Stimulated activated naive CD8-positive, alpha-beta T cell treated with anti-CD3 and anti-CD28 coated beads, Interleukin-15, Interleukin-2, amounts not matched to agents 100 ng/mL and 50 ng/mL, for 24 hours (primary cell): ENCODE results near the gene CYP26A1.

Experiments used
- H3K27ac Mint-ChIP-seq: one replicate; pipeline ENCODE4 v1.8.0; 2021; ENCODE audit warnings: mild to moderate bottlenecking, mixed read lengths
- H3K27me3 Mint-ChIP-seq: one replicate; pipeline ENCODE4 v1.8.0; 2021; ENCODE audit warnings: mixed read lengths
- H3K36me3 Mint-ChIP-seq: one replicate; pipeline ENCODE4 v1.8.0; 2021; ENCODE audit warnings: low read depth, mixed read lengths
- H3K4me1 Mint-ChIP-seq: one replicate; pipeline ENCODE4 v1.8.0; 2021; ENCODE audit warnings: low read depth, mixed read lengths
- H3K4me3 Mint-ChIP-seq: one replicate; pipeline ENCODE4 v1.8.0; 2021; ENCODE audit warnings: mild to moderate bottlenecking, mixed read lengths
- H3K9me3 Mint-ChIP-seq: one replicate; pipeline ENCODE4 v1.8.0; 2021; ENCODE audit warnings: mixed read lengths

Gene CYP26A1

DNA sequence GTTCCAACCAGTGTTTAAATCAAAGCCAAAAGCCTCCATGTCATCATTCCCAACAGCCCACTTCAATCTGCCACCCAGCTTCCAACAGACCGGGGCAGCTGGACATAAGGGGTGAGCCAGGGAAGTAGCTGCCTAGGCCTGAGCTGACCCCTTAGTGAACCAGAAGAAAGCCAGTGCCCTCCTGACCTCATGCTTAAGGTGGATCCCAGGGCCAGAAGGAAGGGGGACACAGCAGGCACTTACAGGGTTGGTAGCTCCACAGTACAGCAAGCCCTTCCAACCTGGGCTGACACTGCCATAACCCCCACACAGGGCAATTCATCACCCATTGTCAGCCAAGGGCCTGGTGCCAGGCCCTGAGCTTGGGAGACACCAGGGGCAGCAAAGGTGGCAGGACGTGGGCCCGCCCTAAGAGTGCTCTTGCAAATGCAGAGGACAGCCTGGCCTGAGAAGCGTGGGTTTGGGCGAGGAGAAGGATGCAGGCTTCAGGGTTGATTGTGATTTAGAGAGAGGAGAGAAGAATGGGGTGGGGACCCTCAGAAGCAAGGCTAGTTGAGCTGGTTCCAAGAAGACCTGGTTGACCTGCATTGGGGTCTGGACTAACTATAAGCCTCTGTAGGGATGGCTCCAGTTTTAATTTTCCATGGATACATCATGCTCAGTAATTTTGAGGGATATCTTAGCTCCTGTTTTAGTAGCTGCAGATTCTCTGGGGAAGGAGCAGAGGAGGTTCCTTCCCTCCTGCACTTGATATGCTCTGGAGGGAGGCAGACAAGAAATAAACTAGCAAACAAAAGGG lies 3.1 kb upstream of the CYP26A1 start:
- no peaks in the 10 kb centered on the region for H3K36me3 Mint-ChIP-seq
- no peaks in the 10 kb centered on the region for H3K9me3 Mint-ChIP-seq
- H3K27me3 Mint-ChIP-seq, result peaks cover 80% of the 10 kb centered on the region
- peak overlapping the region; percentile 6 for H3K27ac Mint-ChIP-seq
- H3K4me3 Mint-ChIP-seq, result no peak overlapping the region
- H3K4me1 Mint-ChIP-seq, result peaks cover 28% of the 10 kb centered on the region

DNA sequence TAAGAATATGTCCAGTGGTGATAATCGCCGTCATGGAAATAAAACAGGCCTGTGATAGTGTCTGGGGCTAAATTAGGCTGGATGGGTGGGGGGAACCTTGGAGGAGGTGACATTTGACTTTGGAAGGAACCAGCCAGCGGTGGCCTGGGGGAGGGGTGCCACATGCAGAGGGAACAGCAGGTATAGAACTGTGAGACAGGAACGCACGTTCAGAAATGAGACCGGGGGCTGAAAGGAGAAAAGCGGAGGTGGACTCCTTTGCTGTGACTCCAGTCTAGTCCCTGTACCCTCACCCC lies 2.6 kb upstream of the CYP26A1 start:
- Mint-ChIP-seq H3K4me3 (no peak overlapping the region), H3K27me3 (peaks cover 83% of the 10 kb centered on the region), H3K36me3 (no peaks in the 10 kb centered on the region), H3K27ac (peak overlapping the region; percentile 6), H3K4me1 (peaks cover 31% of the 10 kb centered on the region), H3K9me3 (no peaks in the 10 kb centered on the region)

DNA sequence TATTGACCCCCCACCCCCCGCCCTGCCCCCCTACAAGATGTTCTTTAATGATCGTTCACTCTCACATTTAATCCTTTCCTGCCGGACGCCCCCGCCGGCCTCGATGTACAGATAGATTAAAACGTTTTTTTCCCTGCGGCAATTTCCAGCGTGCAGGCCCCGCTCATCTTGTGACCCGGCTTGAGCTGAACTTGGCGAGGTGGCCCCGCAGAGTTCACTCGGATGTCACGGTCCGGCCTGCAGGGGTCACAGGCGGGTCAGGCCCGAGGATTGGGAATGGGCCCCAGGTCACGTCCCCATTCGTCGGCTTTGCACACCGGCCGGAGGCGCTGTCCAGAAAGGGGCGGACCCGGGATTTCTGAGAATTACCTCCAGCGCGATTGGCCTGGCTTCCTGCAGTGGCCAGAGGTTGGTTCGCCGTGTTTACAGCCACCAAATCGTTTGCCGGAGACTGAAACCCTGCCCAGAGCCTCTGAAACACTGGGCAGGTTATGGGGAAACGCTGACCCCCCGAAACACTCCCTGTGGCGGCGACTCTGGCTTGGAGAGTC lies 1.9 kb upstream of the CYP26A1 start:
- H3K27me3 Mint-ChIP-seq, result peaks cover 83% of the 10 kb centered on the region

DNA sequence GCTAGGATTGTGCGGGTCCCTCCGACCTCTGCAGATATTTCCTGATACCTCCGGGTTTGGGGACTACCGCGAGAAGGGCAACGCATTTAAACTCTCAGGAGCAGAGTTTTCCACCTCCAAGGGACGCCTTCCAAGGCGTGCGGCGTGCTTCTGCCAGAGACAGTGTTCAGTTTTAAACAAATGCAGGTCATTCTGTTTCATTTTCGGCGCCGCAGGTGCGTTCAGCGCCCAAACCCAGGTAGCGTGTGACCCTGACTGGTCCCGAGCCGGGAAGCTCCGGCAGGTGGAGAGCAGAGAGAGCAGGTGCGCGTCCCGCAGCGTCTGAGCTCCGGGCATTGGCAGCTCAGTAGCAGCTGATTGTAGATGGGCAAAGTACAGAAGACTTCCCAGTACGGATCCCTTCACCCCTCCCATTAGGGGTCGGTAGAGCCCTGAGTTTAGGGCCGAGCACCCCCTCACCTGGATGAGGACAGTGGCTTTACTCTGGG lies 1.4 kb upstream of the CYP26A1 start:
- Mint-ChIP-seq H3K36me3 (no peaks in the 10 kb centered on the region), H3K27me3 (peaks cover 82% of the 10 kb centered on the region), H3K4me3 (peak overlapping the region; percentile 51), H3K27ac (peak overlapping the region; percentile 23), H3K9me3 (no peaks in the 10 kb centered on the region), H3K4me1 (peaks cover 31% of the 10 kb centered on the region)

More for the DNA sequence above, 1.9 kb upstream of the CYP26A1 start:
- peaks cover 31% of the 10 kb centered on the region for H3K4me1 Mint-ChIP-seq
- no peak overlapping the region for H3K27ac Mint-ChIP-seq
- no peaks in the 10 kb centered on the region for H3K9me3 Mint-ChIP-seq
- peak overlapping the region; percentile 23 for H3K4me3 Mint-ChIP-seq
- H3K36me3 Mint-ChIP-seq, result no peaks in the 10 kb centered on the region

DNA sequence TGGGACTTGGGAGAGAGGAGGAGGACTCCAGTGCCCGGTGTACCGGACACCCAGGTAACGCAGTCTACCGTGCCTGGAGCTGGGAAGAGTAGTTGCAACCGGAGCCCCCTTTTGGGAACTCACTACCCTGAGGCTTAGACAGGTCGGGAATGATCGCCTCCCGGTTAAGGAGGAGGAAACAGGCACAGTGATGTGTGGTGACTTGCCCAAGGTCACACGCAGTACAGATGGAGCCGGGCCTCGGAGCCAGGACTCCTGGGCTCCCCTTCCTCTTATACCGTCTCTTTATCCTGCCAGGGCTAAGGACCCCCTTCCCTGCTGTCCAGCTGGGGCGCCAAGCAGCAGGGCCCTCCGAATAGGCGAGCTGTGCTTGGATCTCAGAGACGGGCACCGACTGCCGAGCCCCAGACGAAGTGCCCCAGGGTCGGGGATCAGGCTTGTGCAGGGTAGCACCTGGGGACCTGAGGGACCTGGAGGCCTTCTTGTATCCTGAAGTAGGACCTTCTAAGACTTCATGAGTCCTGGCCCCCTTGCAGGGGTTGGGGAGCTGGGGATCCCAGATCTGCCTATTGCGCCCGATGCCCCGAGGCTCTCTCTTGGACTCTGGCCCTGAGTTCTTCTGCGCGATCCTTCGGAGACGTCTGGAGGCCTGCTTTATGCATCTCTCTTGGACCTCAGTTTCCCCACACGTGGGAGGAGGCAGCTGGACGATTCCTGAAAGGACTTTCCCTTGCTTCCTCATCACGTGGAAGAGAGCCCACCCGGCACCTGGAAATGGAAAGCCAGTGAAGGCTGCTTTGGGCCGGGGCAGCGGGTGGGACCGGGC lies 767 bp upstream of the CYP26A1 start:
- Mint-ChIP-seq H3K4me3 (peak overlapping the region; percentile 51), H3K27ac (no peak overlapping the region), H3K36me3 (no peaks in the 10 kb centered on the region), H3K27me3 (peaks cover 81% of the 10 kb centered on the region), H3K9me3 (no peaks in the 10 kb centered on the region), H3K4me1 (peaks cover 31% of the 10 kb centered on the region)

DNA sequence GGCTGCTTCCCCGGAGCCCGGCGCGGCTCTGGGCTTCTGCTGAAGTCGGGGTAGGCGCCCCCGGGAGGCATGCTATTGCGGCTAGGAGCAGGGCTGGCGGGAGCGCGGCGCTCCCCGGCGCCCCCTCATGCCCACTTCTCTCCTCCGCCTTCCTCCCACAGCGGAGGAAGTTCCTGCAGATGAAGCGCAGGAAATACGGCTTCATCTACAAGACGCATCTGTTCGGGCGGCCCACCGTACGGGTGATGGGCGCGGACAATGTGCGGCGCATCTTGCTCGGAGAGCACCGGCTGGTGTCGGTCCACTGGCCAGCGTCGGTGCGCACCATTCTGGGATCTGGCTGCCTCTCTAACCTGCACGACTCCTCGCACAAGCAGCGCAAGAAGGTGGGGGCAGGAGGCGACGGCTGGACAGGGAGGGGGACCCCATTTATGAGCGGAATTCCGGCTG lies 479 bp downstream of the CYP26A1 start:
- peak overlapping the region; percentile 70 for H3K4me3 Mint-ChIP-seq
- H3K9me3 Mint-ChIP-seq, result no peaks in the 10 kb centered on the region
- H3K27ac Mint-ChIP-seq, result no peak overlapping the region
- peaks cover 76% of the 10 kb centered on the region for H3K27me3 Mint-ChIP-seq
- peaks cover 26% of the 10 kb centered on the region for H3K4me1 Mint-ChIP-seq
- no peaks in the 10 kb centered on the region for H3K36me3 Mint-ChIP-seq

DNA sequence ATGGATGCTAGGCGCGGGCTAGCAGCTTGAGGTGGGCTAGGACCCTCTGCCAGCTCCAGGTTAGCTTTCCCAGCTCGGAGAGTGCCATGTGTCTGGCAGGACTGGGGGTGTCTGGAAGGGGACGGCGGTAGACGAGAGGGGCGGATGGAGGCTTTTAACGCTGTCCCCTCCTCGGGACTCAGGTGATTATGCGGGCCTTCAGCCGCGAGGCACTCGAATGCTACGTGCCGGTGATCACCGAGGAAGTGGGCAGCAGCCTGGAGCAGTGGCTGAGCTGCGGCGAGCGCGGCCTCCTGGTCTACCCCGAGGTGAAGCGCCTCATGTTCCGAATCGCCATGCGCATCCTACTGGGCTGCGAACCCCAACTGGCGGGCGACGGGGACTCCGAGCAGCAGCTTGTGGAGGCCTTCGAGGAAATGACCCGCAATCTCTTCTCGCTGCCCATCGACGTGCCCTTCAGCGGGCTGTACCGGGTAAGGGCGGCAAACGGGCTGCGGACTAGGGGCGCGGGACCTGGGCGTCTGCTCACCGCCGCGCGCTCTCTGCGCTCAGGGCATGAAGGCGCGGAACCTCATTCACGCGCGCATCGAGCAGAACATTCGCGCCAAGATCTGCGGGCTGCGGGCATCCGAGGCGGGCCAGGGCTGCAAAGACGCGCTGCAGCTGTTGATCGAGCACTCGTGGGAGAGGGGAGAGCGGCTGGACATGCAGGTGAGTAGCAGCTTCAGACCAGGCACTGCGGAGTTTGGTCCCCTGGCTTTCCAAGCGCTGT lies 1.1 kb downstream of the CYP26A1 start:
- Mint-ChIP-seq H3K27ac (no peak overlapping the region), H3K36me3 (no peaks in the 10 kb centered on the region), H3K27me3 (peaks cover 79% of the 10 kb centered on the region), H3K4me3 (peak overlapping the region; percentile 70), H3K9me3 (no peaks in the 10 kb centered on the region), H3K4me1 (peaks cover 26% of the 10 kb centered on the region)

DNA sequence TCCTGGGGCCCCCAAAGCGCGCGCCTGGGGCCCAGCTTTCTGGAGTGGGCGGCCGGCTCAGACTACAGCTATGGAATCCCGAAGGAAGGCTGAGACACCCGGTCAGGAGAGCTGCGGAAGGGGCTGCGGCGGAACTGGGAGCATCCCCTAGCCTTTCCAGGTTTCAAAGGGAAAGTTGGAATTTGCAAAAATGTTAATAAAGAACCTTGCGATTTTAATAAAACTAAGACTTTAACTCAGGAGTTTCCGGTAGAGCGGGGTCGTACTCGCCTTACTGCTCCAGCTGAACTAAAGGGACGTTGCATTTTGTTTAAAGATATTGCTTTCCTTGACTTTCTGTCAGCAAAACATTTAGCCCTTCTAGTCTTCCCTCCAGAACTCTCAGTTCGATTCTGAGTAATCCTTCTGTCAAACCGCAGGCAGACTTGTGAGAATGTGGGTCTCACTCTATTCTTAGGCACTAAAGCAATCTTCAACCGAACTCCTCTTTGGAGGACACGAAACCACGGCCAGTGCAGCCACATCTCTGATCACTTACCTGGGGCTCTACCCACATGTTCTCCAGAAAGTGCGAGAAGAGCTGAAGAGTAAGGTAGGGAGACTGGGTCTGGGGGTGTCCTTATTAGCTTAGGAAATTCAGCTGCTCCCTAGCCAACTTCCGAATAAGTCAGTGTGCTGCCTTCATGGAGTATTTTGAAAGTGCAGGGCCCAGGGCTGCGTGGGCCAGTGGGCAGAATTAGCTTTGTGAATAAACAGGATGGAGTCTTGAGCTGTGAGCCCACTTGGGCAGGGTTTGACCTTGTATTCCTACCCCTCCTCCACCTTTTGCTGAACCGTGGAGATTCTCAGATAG lies 1.9 kb downstream of the CYP26A1 start:
- peaks cover 28% of the 10 kb centered on the region for H3K4me1 Mint-ChIP-seq
- H3K9me3 Mint-ChIP-seq, result no peaks in the 10 kb centered on the region
- H3K4me3 Mint-ChIP-seq, result peak overlapping the region; percentile 15
- no peak overlapping the region for H3K27ac Mint-ChIP-seq
- peaks cover 76% of the 10 kb centered on the region for H3K27me3 Mint-ChIP-seq
- H3K36me3 Mint-ChIP-seq, result no peaks in the 10 kb centered on the region

DNA sequence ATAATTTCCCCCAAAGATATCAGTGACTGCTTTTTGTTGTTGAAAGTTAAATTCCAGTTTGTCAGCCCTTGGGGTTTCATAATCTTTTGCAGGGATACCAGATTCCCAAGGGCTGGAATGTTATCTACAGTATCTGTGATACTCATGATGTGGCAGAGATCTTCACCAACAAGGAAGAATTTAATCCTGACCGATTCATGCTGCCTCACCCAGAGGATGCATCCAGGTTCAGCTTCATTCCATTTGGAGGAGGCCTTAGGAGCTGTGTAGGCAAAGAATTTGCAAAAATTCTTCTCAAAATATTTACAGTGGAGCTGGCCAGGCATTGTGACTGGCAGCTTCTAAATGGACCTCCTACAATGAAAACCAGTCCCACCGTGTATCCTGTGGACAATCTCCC lies 3.2 kb downstream of the CYP26A1 start:
- Mint-ChIP-seq H3K9me3 (no peaks in the 10 kb centered on the region), H3K4me3 (no peak overlapping the region), H3K36me3 (no peaks in the 10 kb centered on the region), H3K4me1 (peaks cover 28% of the 10 kb centered on the region), H3K27ac (no peak overlapping the region), H3K27me3 (peaks cover 78% of the 10 kb centered on the region)

DNA sequence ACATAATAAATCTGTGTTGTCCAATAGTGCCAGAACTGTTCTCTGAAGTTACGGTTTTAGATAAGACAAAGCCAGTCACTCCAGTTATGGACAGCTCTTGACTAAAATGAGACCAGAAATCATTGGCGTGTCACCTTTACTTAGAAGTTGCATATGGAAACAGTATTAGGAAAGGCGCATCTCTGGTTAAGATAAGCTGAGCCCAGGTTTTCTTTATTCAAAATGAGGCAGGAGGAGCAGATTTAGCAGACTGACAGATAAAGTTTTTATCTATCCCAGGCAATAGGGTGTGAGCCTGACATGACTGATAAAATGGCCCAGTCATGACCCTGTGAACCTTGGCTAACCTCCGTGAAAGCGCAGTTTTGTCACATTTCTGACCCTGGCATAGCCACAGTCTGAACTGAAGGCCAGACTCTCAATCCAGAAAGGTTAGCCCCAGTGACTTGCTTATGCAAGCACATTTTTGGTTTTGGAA lies 4.2 kb downstream of the CYP26A1 start:
- H3K27ac Mint-ChIP-seq, result no peak overlapping the region
- no peaks in the 10 kb centered on the region for H3K9me3 Mint-ChIP-seq
- H3K4me3 Mint-ChIP-seq, result no peak overlapping the region
- H3K27me3 Mint-ChIP-seq, result peaks cover 70% of the 10 kb centered on the region
- H3K4me1 Mint-ChIP-seq, result peaks cover 21% of the 10 kb centered on the region
- H3K36me3 Mint-ChIP-seq, result no peaks in the 10 kb centered on the region

DNA sequence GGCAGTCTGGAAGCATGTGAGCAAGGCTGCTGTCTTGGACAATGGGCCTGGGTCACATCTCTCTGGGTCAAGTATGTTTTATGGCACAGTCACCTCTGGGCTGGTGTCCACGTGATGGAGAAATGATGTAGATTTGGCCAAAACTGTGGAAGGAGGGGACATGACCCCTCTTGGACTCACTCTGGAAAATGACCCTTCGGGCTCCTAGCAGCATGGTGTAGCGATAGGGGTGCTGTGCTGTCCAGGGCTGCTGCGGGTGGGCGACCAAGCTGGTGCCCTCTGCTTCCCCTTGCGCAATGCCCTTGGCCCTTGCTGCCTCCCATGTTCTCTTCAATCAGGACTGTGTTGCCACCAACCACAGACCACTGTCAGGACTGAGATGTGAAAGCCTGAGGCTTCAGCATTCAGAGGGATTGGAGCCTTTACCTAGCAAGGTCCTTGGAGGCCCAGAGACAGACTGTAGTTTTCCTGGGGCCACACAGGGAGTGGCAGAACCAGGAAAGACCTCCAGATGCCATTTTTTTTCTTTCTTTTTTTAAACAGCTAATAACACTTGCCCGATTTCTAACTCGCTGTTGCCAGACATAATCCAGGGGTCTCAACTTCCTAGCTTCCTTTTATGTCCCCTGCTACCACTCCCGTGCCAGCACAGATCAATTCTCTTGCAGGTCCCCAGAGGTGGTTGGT lies 6.1 kb downstream of the CYP26A1 start:
- H3K4me3 Mint-ChIP-seq, result no peak overlapping the region
- H3K9me3 Mint-ChIP-seq, result no peaks in the 10 kb centered on the region
- H3K36me3 Mint-ChIP-seq, result no peaks in the 10 kb centered on the region
- peaks cover 63% of the 10 kb centered on the region for H3K27me3 Mint-ChIP-seq
- H3K27ac Mint-ChIP-seq, result no peak overlapping the region
- peaks cover 14% of the 10 kb centered on the region for H3K4me1 Mint-ChIP-seq

DNA sequence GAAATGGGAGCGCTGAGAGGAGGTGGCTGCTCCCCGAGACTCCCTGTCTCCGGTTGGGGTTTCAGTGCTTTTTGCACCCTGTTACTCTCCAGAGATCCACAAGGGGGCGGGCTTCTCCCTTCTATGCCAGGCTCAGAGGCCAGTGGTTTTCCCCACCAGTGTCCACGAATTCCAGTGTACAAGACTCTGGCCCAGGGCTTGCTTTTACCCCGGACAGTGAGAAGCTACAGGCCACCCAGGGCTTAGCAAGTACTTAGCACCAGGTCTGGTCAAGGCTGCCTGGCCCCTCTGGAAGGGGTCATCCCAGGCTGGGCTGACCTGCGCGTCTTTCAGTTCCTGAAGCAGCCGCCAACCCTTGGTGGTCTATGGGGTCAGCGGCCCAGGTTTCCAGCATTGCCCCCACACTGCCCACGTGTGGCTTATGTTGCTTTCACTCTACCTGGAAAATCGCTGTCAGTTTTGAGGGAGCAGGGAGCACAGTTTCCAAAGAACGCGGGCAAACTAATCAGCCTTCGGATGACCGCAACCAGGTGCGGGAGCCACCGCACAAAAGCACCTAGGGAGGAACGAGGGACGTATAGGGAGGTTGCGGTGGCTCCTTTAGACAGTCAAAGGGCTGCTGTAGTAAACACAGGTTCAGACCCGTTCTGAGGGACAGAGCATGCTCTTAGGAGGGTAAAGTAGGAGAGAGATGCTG lies 6.8 kb downstream of the CYP26A1 start:
- Mint-ChIP-seq H3K4me3 (no peak overlapping the region), H3K9me3 (no peaks in the 10 kb centered on the region), H3K27ac (no peak overlapping the region), H3K36me3 (no peaks in the 10 kb centered on the region), H3K27me3 (peaks cover 56% of the 10 kb centered on the region), H3K4me1 (peaks cover 7% of the 10 kb centered on the region)

DNA sequence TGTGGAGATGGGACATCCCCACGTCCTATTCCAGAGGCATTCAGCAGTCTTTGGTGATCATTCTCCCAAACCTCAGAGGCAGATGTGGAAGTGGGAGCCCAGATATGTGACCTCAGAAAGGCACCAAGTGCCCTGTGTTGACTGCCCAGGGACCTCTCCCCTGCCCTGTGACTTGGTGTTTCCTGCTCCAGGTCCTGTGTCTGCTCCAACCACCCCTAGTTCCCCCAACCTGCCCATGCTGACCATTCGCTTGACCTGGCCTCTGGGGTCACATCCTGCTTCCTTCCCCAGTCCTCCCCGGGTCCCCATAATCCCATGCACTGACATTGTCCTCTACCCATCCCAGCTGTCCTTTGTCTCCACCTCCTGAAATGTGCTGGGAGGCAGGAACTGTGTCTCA lies 7.6 kb downstream of the CYP26A1 start:
- Mint-ChIP-seq H3K36me3 (no peaks in the 10 kb centered on the region), H3K9me3 (no peaks in the 10 kb centered on the region), H3K4me3 (no peak overlapping the region), H3K27ac (no peak overlapping the region), H3K27me3 (peaks cover 48% of the 10 kb centered on the region), H3K4me1 (peaks cover 3% of the 10 kb centered on the region)
